T-cell (primary cell): ENCODE results near the gene TCP11X1. TPM values are rescaled to one million over a fixed set of nuclear protein-coding genes. Genes with fewer than 3 reads are reported as not detected.
"Not testable (repeated sequence)": the region's sequence is repeated elsewhere in the genome, so short reads cannot be mapped to it uniquely, and the experiment has no call there.

Source experiments
- ATAC-seq, 4 experiments: fragments of 200-7000 bp in 3 of 4; fragments of 150-1000 bp in 1 of 4; cut with Tn5 transposase; replicated peaks in 1 of 4; 1 replicate in 3 of 4; 2 replicates in 1 of 4; pipeline ENCODE4 v1.10.0; 2021; ENCODE audit warnings: moderate library complexity in 3 of 4, mild to moderate bottlenecking in 2 of 4, moderate number of reproducible peaks in 1 of 4
- CTCF ChIA-PET, 2 donors: fragments of 300-600 bp; sonication (Branson Sonifier 250); formaldehyde crosslinking; loops; one replicate each; lab custom pipeline; 2022; ENCODE audit warnings: antibody characterized with exemption in 2 of 2; lab: Charles Lee
- POLR2A ChIA-PET, 2 donors: fragments of 300-600 bp; sonication (Branson Sonifier 250); formaldehyde crosslinking; loops; one replicate each; lab custom pipeline; 2022; ENCODE audit warnings: antibody characterized with exemption in 2 of 2; lab: Charles Lee
- DNase-seq, 35 experiments: peaks; one replicate each; pipeline versions ENCODE4 v3.0.0 to v3.0.0-alpha.2; 2013 to 2023
- H3K27ac ChIP-seq: one replicate; pipeline ENCODE4 v1.5.1; 2013; ENCODE audit warnings: low read length
- H3K27me3 ChIP-seq, 2 experiments: replicated peaks in 1 of 2; 1 replicate in 1 of 2; 2 replicates in 1 of 2; pipeline versions ENCODE4 v1.6.1 to v1.7.0; 2013; ENCODE audit warnings: low read length in 1 of 2, mixed read lengths in 1 of 2; ENCODE audit not compliant: control insufficient read depth in 2 of 2, insufficient read depth in 2 of 2; ENCODE audit errors: extremely low read depth in 1 of 2
- H3K36me3 ChIP-seq, 2 donors: 1 replicate in 1 of 2; 2 replicates in 1 of 2; pipeline versions ENCODE4 v1.6.1 to v1.7.0; 2013; ENCODE audit warnings: low read length in 1 of 2; ENCODE audit not compliant: control insufficient read depth in 2 of 2, insufficient read depth in 1 of 2; ENCODE audit errors: extremely low read depth in 1 of 2
- H3K4me1 ChIP-seq, 2 experiments: 1 replicate in 1 of 2; 2 replicates in 1 of 2; pipeline versions ENCODE4 v1.6.1 to v1.7.0; 2013; ENCODE audit warnings: low read length in 2 of 2, mixed read lengths in 1 of 2; ENCODE audit not compliant: insufficient read depth in 2 of 2, control insufficient read depth in 1 of 2; ENCODE audit errors: extremely low read depth in 1 of 2
- H3K4me3 ChIP-seq, 2 donors: 1 replicate in 1 of 2; 2 replicates in 1 of 2; pipeline versions ENCODE4 v1.5.1 to v1.7.0; 2013; ENCODE audit warnings: mild to moderate bottlenecking in 2 of 2, low read length in 1 of 2, moderate library complexity in 1 of 2; ENCODE audit not compliant: control insufficient read depth in 1 of 2; ENCODE audit errors: extremely low read depth in 1 of 2
- H3K9me3 ChIP-seq: 2 replicates; pipeline ENCODE4 v1.7.0; 2013
- H3K27ac Mint-ChIP-seq, 2 donors: one replicate each; pipeline ENCODE4 v1.8.0; 2020 to 2021; ENCODE audit warnings: mild to moderate bottlenecking in 2 of 2, mixed read lengths in 2 of 2
- H3K27me3 Mint-ChIP-seq, 2 donors: one replicate each; pipeline ENCODE4 v1.8.0; 2021 to 2022; ENCODE audit warnings: mixed read lengths in 2 of 2
- H3K36me3 Mint-ChIP-seq: one replicate; pipeline ENCODE4 v1.8.0; 2021; ENCODE audit warnings: mixed read lengths
- H3K4me1 Mint-ChIP-seq, 3 donors: one replicate each; pipeline ENCODE4 v1.8.0; 2020 to 2022; ENCODE audit warnings: mixed read lengths in 3 of 3, mild to moderate bottlenecking in 1 of 3
- H3K4me3 Mint-ChIP-seq, 3 donors: one replicate each; pipeline ENCODE4 v1.8.0; 2020 to 2022; ENCODE audit warnings: mild to moderate bottlenecking in 3 of 3, mixed read lengths in 3 of 3, moderate library complexity in 3 of 3
- H3K9me3 Mint-ChIP-seq, 3 donors: one replicate each; pipeline ENCODE4 v1.8.0; 2020 to 2022; ENCODE audit warnings: mixed read lengths in 3 of 3
- WGBS: methylation state at CpG from one replicate; pipeline ENCODE4 v1.1.5; 2013; ENCODE audit warnings: missing lambda C conversion rate; ENCODE audit not compliant: insufficient coverage; 5-methylcytosine and 5-hydroxymethylcytosine counted together
- total RNA-seq, 35 experiments: library from RNA in 6 of 35; stranded (reverse) in 6 of 35; fragments of 120-200 nt in 1 of 35; gene quantifications; one replicate each; pipeline versions ENCODE4 v1.2.1 to v1.2.4 and lab custom pipeline; 2013 to 2026

The TCP11X1 gene
- total RNA-seq: not detected
- not detected for total RNA-seq (2013)
- total RNA-seq (lab: John Stamatoyannopoulos, UW): 0 reads per million in 29 experiments

DNA sequence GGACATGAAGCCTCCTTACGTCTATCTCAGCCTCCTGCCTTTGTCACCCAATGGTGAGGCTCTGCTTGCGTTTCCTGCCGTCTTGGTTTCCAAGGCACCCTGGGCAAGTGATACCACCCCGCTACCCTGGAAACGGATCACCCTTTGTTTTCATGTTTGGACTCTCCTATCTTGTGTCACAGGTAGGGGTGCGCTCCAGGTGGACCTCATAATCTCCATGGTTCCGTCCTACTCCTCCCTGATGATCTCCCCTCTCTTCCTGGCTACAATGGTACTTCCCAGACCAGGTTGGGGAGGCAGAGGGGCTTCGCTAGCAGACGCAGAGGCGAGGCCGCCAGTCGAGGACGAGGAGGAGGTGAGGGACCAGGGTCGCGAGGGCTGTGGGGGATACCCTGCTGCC, at the start of gene TCP11X1:
Gene TCP11X1, plus strand, starts transcription at position 316 of the 400 bp plus-strand sequence.
- H3K27me3 ChIP-seq, H3K4me1 Mint-ChIP-seq, H3K27me3 Mint-ChIP-seq, H3K27ac ChIP-seq, H3K36me3 Mint-ChIP-seq, H3K4me3 Mint-ChIP-seq, POLR2A ChIA-PET, H3K27ac Mint-ChIP-seq, H3K4me1 ChIP-seq, DNase-seq, ATAC-seq, H3K9me3 ChIP-seq, H3K36me3 ChIP-seq, CTCF ChIA-PET, H3K4me3 ChIP-seq, H3K9me3 Mint-ChIP-seq: not testable (repeated sequence)
- WGBS: no CpG with 5 or more reads among the region's 15 CpGs

DNA sequence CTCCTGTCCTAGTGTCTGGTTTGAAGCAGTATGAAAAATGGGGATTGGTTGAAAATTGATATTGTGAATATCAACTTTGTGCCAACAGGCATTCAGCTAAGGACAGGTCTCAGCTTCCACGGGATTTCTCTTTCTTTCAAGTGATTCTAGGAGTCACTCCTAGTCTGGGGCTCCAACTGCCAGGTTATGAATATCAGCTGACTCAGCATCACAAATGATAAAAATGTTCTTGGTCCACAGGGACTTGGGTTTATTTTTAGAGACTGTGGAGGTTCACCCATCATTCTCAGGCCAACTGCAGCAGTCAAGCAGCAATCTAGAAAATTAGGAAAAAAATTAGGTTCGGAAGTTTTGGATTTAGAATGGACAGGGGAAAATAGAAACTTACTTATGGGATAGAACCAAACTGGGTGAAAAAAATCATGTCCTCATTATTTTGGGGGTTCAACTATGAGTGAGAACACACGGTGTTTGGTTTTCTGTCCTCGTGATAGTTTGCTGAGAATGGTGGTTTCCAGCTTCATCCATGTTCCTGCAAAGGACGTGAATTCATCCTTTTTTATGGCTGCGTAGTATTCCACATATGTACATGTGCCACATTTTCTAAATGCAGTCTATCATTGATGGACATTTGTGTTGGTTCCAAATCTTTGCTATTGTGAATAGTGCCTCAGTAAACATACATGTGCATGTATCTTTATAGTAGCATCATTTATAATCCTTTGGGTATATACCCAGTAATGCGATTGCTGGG, 29.0 kb upstream of the TCP11X1 start:
- Histone ChIP-seq H3K4me1 (no peaks in the 10 kb centered on the region), H3K27ac (no peak overlapping the region), H3K27me3 (no peaks in the 10 kb centered on the region), H3K9me3 (no peaks in the 10 kb centered on the region), H3K4me3 (no peak overlapping the region), H3K36me3 (no peaks in the 10 kb centered on the region)
- Mint-ChIP-seq H3K9me3 (peaks cover 0 to 9% (median 5%) of the 10 kb centered on the region in 3 donors), H3K4me3 (no peak overlapping the region), H3K4me1 (no peaks in the 10 kb centered on the region), H3K36me3 (no peaks in the 10 kb centered on the region), H3K27ac (no peak overlapping the region), H3K27me3 (peaks cover 0 to 27% of the 10 kb centered on the region in 2 donors)
- ChIA-PET CTCF (no interaction called here), POLR2A (no interaction called here)
- DNase-seq (no peak), ATAC-seq (no peak)
- WGBS: no CpG with 5 or more reads among the region's 7 CpGs

DNA sequence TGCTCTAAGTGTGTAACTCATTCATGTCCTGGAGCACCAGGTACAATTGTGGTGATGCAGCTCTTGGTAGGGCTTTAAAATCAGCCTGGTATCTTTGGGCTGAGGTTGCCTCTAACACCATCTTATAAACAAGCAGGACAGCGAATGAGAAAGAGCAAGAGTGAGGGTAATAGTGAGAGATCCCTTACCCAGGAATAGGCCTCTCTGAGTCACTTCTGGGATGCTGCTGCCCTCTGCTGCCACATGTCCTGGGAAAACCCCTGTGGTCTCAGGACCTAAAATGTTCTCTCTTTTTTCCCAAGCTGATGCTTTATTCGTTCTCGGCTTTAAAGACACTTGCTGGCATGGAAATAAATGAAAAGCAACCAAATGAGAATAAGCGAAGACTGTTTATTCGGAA, 7.2 kb upstream of the TCP11X1 start:
- POLR2A ChIA-PET, H3K27me3 ChIP-seq, H3K9me3 ChIP-seq, DNase-seq, H3K27ac ChIP-seq, CTCF ChIA-PET, H3K9me3 Mint-ChIP-seq, H3K36me3 ChIP-seq, ATAC-seq, H3K4me1 ChIP-seq, H3K4me1 Mint-ChIP-seq, H3K36me3 Mint-ChIP-seq, H3K27me3 Mint-ChIP-seq, H3K4me3 Mint-ChIP-seq, H3K4me3 ChIP-seq, H3K27ac Mint-ChIP-seq: not testable (repeated sequence)
- WGBS: no CpG with 5 or more reads among the region's 5 CpGs

DNA sequence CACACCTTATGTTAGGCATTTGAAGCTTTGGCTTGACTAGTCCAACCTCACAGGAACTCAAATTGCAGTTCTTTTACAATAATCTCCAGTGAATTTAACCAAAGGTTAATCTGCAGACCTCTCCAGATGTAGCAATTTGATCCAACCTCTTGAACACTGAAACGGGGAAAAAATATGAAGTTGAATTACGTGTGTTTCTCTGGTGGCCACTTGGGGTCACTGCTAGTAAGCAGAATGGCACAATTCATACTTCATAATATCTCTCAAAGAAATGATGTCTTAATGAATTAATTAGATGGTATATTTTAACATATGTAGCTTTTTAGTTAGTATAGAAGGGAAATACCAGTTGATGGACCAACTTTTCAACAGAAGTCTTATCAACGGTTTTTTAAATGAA, 1.4 kb downstream of the TCP11X1 start:
- H3K27ac Mint-ChIP-seq, H3K4me1 ChIP-seq, H3K27me3 ChIP-seq, H3K36me3 Mint-ChIP-seq, H3K9me3 ChIP-seq, POLR2A ChIA-PET, DNase-seq, CTCF ChIA-PET, H3K9me3 Mint-ChIP-seq, H3K4me3 Mint-ChIP-seq, H3K27ac ChIP-seq, H3K4me3 ChIP-seq, H3K36me3 ChIP-seq, H3K4me1 Mint-ChIP-seq, H3K27me3 Mint-ChIP-seq, ATAC-seq: not testable (repeated sequence)
- WGBS: no CpG with 5 or more reads among the region's 3 CpGs

DNA sequence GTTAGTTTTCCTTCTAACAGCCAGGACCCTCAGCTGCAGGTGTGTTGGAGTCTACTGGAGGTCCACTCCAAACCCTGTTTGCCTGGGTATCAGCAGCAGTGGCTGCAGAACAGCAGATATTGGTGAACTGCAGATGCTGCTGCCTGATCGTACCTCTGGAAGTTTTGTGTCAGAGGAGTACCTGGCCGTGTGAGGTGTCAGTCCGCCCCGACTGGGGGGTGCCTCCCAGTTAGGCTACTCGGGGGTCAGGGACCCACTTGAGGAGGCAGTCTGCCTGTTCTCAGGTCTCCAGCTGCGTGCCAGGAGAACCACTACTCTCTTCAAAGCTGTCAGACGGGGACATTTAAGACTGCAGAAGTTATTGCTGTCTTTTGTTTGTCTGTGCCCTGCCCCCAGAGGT, 20.6 kb downstream of the TCP11X1 start:
- CTCF ChIA-PET, H3K4me3 Mint-ChIP-seq, H3K4me3 ChIP-seq, H3K9me3 Mint-ChIP-seq, H3K4me1 ChIP-seq, DNase-seq, H3K27me3 Mint-ChIP-seq, ATAC-seq, H3K4me1 Mint-ChIP-seq, H3K36me3 Mint-ChIP-seq, H3K36me3 ChIP-seq, H3K27ac ChIP-seq, H3K9me3 ChIP-seq, POLR2A ChIA-PET, H3K27me3 ChIP-seq, H3K27ac Mint-ChIP-seq: not testable (repeated sequence)
- no CpG with 5 or more reads among the region's 7 CpGs for WGBS

DNA sequence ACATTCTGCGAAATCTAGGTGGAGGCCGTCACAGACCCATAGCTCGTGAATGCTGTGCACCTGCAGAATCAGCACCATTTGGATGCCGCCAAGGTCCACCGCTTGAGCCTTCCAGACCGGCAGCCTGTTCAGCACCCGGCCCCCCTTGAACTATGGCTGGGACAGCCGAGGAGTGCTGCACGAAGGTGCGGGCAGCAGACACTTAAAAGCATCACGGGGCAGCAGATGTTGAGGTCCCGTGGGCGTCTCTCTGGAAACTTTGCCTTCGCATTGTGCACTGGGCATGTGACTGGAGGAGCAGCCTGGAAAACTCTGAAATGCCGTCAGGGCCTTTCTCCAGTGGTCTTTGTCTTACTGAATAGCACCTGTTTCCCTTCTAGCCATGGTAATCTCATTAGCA, 25.2 kb downstream of the TCP11X1 start:
- CTCF ChIA-PET, H3K27ac ChIP-seq, DNase-seq, ATAC-seq, H3K27me3 Mint-ChIP-seq, H3K9me3 ChIP-seq, H3K4me1 ChIP-seq, H3K27ac Mint-ChIP-seq, H3K9me3 Mint-ChIP-seq, H3K36me3 Mint-ChIP-seq, H3K4me1 Mint-ChIP-seq, H3K4me3 ChIP-seq, H3K36me3 ChIP-seq, POLR2A ChIA-PET, H3K27me3 ChIP-seq, H3K4me3 Mint-ChIP-seq: not testable (repeated sequence)
- WGBS: no CpG with 5 or more reads among the region's 15 CpGs

DNA sequence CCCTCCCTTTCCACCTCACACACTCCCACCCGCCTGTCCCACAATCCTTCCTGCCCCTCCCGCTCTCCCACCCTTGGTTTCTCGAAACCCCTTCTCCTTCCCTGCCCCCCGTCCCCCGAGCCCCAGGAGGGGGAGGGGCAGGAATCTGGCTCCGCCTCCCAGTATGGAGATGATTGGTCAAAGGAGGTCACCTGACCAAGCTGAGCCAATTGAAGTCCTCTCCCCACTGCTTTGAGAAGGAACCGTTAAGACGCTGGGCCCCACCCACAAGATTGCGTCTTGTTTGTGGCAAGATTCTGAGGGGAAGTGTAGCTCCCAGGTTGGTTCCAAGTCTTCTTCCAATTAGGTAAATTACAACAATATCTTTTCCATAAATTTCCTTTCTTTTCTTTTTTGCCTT, 31.8 kb downstream of the TCP11X1 start, which contains the start of gene NXF2:
Gene NXF2, plus strand, starts transcription at position 275 of the 400 bp plus-strand sequence. CDS start 59,912 bp downstream, outside the sequence.
- DNase-seq, H3K9me3 ChIP-seq, CTCF ChIA-PET, H3K9me3 Mint-ChIP-seq, H3K27ac Mint-ChIP-seq, H3K4me3 Mint-ChIP-seq, ATAC-seq, H3K36me3 ChIP-seq, POLR2A ChIA-PET, H3K4me1 Mint-ChIP-seq, H3K27me3 ChIP-seq, H3K4me3 ChIP-seq, H3K36me3 Mint-ChIP-seq, H3K4me1 ChIP-seq, H3K27me3 Mint-ChIP-seq, H3K27ac ChIP-seq: not testable (repeated sequence)
- no CpG with 5 or more reads among the region's 9 CpGs for WGBS
